ENCODE data around the gene CCDC142. TPM values are rescaled to one million over a fixed set of nuclear protein-coding genes. Genes with fewer than 3 reads are reported as not detected.

The CCDC142 gene
- total RNA-seq, 1 donor from 2014 or later, result 35.6 TPM

Other genes with a start within 250 kb of the CCDC142 start
- 2.2 TPM for gene SLC4A5, start 139.6 kb downstream of the CCDC142 start, total RNA-seq
- 97.2 TPM for gene DCTN1, start 102.7 kb downstream of the CCDC142 start, total RNA-seq
- gene C2orf81, start 61.4 kb downstream of the CCDC142 start, total RNA-seq, result 0.62 TPM
- gene WDR54, start 61.3 kb downstream of the CCDC142 start, total RNA-seq, result 30.7 TPM
- gene RTKN, start 41.1 kb downstream of the CCDC142 start, total RNA-seq, result 6.7 TPM
- 15.3 TPM for gene INO80B, start 27.9 kb downstream of the CCDC142 start, total RNA-seq
- 23.6 TPM for gene WBP1, start 24.6 kb downstream of the CCDC142 start, total RNA-seq
- gene MOGS, start 17.6 kb downstream of the CCDC142 start, total RNA-seq, result 22.5 TPM
- gene MRPL53, start 10.3 kb downstream of the CCDC142 start, total RNA-seq, result 11.5 TPM
- gene TTC31, start 83 bp upstream of the CCDC142 start, total RNA-seq, result 5.9 TPM
- not detected for gene LBX2, start 16.6 kb upstream of the CCDC142 start, total RNA-seq
- gene PCGF1, start 24.7 kb upstream of the CCDC142 start, total RNA-seq, result 6.4 TPM
- gene TLX2, start 31.5 kb upstream of the CCDC142 start, total RNA-seq, result not detected
- not detected for gene DQX1, start 43.2 kb upstream of the CCDC142 start, total RNA-seq
- 40.4 TPM for gene AUP1, start 46.7 kb upstream of the CCDC142 start, total RNA-seq
- 56.3 TPM for gene HTRA2, start 46.9 kb upstream of the CCDC142 start, total RNA-seq
- 16.1 TPM for gene LOXL3, start 70.9 kb upstream of the CCDC142 start, total RNA-seq
- gene DOK1, start 71.7 kb upstream of the CCDC142 start, total RNA-seq, result 3.4 TPM
- gene M1AP, start 165.3 kb upstream of the CCDC142 start, total RNA-seq, result not detected
- gene SEMA4F, start 171.2 kb upstream of the CCDC142 start, total RNA-seq, result 15.3 TPM

All from occipital lobe (tissue), 1 donor.